ENCODE results near the gene NIM1K.

The NIM1K gene

GRCh38 chr5:43202380-43202779 lies 10.4 kb downstream of the NIM1K start:
- DNase-seq, result no peak
- TF ChIP-seq POLR2A (IDR thresholded peaks at IDR 0.05; ENCODE audit: low read length) (no peak), GATA1 (IDR thresholded peaks at IDR 0.05; ENCODE audit: low read depth, low read length) (no peak)

- no peak for DNase-seq
- no peak for TF ChIP-seq POLR2A (IDR thresholded peaks at IDR 0.05; ENCODE audit: low read length)
- TF ChIP-seq GATA1 (IDR thresholded peaks at IDR 0.05; ENCODE audit: low read depth, low read length), result no peak
Measured at GRCh38 chr5:43203373-43203772, 11.3 kb downstream of the NIM1K start.

GRCh38 chr5:43204958-43205357 lies 12.9 kb downstream of the NIM1K start:
- DNase-seq, result no peak
- no peak for TF ChIP-seq POLR2A (IDR thresholded peaks at IDR 0.05; ENCODE audit: low read length)

- DNase-seq, result no peak
- TF ChIP-seq POLR2A (IDR thresholded peaks at IDR 0.05; ENCODE audit: low read length), result no peak
- TF ChIP-seq GATA1 (IDR thresholded peaks at IDR 0.05; ENCODE audit: low read depth, low read length), result no peak
Measured at GRCh38 chr5:43207601-43208000, 15.6 kb downstream of the NIM1K start.

- DNase-seq, result no peak
- no peak for TF ChIP-seq GATA1 (IDR thresholded peaks at IDR 0.05; ENCODE audit: low read depth, low read length)
- no peak for TF ChIP-seq POLR2A (IDR thresholded peaks at IDR 0.05; ENCODE audit: low read length)
Measured at GRCh38 chr5:43208658-43209057, 16.6 kb downstream of the NIM1K start.

GRCh38 chr5:43209060-43209459 lies 17.0 kb downstream of the NIM1K start:
- DNase-seq, result no peak
- TF ChIP-seq GATA1 (IDR thresholded peaks at IDR 0.05; ENCODE audit: low read depth, low read length), result no peak
- no peak for TF ChIP-seq POLR2A (IDR thresholded peaks at IDR 0.05; ENCODE audit: low read length)

GRCh38 chr5:43209833-43210232 lies 17.8 kb downstream of the NIM1K start:
- DNase-seq, result no peak
- TF ChIP-seq GATA1 (IDR thresholded peaks at IDR 0.05; ENCODE audit: low read depth, low read length) (no peak), POLR2A (IDR thresholded peaks at IDR 0.05; ENCODE audit: low read length) (no peak)

- TF ChIP-seq POLR2A (IDR thresholded peaks at IDR 0.05; ENCODE audit: low read length) (no peak), GATA1 (IDR thresholded peaks at IDR 0.05; ENCODE audit: low read depth, low read length) (no peak)
Measured at GRCh38 chr5:43210570-43210969, 18.5 kb downstream of the NIM1K start.

GRCh38 chr5:43213951-43214350 lies 21.9 kb downstream of the NIM1K start:
- no peak for DNase-seq
- TF ChIP-seq GATA1 (IDR thresholded peaks at IDR 0.05; ENCODE audit: low read depth, low read length) (no peak), POLR2A (IDR thresholded peaks at IDR 0.05; ENCODE audit: low read length) (no peak)

More at GRCh38 chr5:43210570-43210969, 18.5 kb downstream of the NIM1K start:
- no peak for DNase-seq

- TF ChIP-seq POLR2A (IDR thresholded peaks at IDR 0.05; ENCODE audit: low read length), result no peak
- no peak for TF ChIP-seq GATA1 (IDR thresholded peaks at IDR 0.05; ENCODE audit: low read depth, low read length)
- DNase-seq, result no peak
Measured at GRCh38 chr5:43215073-43215631, 23.1 kb downstream of the NIM1K start.

GRCh38 chr5:43216941-43217340 lies 24.9 kb downstream of the NIM1K start:
- no peak for TF ChIP-seq POLR2A (IDR thresholded peaks at IDR 0.05; ENCODE audit: low read length)
- no peak for TF ChIP-seq GATA1 (IDR thresholded peaks at IDR 0.05; ENCODE audit: low read depth, low read length)
- no peak for DNase-seq

GRCh38 chr5:43219120-43219519 lies 27.1 kb downstream of the NIM1K start:
- DNase-seq, result no peak
- no peak for TF ChIP-seq GATA1 (IDR thresholded peaks at IDR 0.05; ENCODE audit: low read depth, low read length)
- TF ChIP-seq POLR2A (IDR thresholded peaks at IDR 0.05; ENCODE audit: low read length), result no peak

GRCh38 chr5:43221502-43221901 lies 29.5 kb downstream of the NIM1K start:
- TF ChIP-seq GATA1 (IDR thresholded peaks at IDR 0.05; ENCODE audit: low read depth, low read length) (no peak), POLR2A (IDR thresholded peaks at IDR 0.05; ENCODE audit: low read length) (no peak)
- DNase-seq, result no peak

GRCh38 chr5:43225649-43226245 lies 33.7 kb downstream of the NIM1K start:
- no peak for DNase-seq
- no peak for TF ChIP-seq GATA1 (IDR thresholded peaks at IDR 0.05; ENCODE audit: low read depth, low read length)
- no peak for TF ChIP-seq POLR2A (IDR thresholded peaks at IDR 0.05; ENCODE audit: low read length)

GRCh38 chr5:43227655-43228054 lies 35.6 kb downstream of the NIM1K start:
- TF ChIP-seq GATA1 (IDR thresholded peaks at IDR 0.05; ENCODE audit: low read depth, low read length) (no peak), POLR2A (IDR thresholded peaks at IDR 0.05; ENCODE audit: low read length) (no peak)
- DNase-seq, result peak; percentile 53 to 55
